HFF-Myc (cell line): ENCODE data around the gene CYP2E1.
"Not testable (repeated sequence)": the region's sequence is repeated elsewhere in the genome, so short reads cannot be mapped to it uniquely, and the experiment has no call there.

Experiments used
- DNase-seq: peaks from one replicate; pipeline ENCODE4 v3.0.0-alpha.2; 2011; ENCODE audit warnings: low read depth; ENCODE audit errors: extremely low read depth
- H3K4me3 ChIP-seq: replicated peaks from 2 replicates; pipeline ENCODE4 v1.5.1; 2011; ENCODE audit warnings: low read depth, mild to moderate bottlenecking, control low read depth, low read length
- TF ChIP-seq, protein P1 (sequence below): IDR thresholded peaks from 2 replicates; pipeline ENCODE4 v1.5.1; 2012; ENCODE audit warnings: mild to moderate bottlenecking, low read depth, low read length, control low read depth; ENCODE audit errors: missing control alignments

Gene CYP2E1

GRCh38 chr10:133559216-133559615 is 32.1 kb downstream of the CYP2E1 start:
- H3K4me3 ChIP-seq: no peak overlapping the region
- DNase-seq: no peak
- TF ChIP-seq, protein P1, sequence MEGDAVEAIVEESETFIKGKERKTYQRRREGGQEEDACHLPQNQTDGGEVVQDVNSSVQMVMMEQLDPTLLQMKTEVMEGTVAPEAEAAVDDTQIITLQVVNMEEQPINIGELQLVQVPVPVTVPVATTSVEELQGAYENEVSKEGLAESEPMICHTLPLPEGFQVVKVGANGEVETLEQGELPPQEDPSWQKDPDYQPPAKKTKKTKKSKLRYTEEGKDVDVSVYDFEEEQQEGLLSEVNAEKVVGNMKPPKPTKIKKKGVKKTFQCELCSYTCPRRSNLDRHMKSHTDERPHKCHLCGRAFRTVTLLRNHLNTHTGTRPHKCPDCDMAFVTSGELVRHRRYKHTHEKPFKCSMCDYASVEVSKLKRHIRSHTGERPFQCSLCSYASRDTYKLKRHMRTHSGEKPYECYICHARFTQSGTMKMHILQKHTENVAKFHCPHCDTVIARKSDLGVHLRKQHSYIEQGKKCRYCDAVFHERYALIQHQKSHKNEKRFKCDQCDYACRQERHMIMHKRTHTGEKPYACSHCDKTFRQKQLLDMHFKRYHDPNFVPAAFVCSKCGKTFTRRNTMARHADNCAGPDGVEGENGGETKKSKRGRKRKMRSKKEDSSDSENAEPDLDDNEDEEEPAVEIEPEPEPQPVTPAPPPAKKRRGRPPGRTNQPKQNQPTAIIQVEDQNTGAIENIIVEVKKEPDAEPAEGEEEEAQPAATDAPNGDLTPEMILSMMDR: no peak

DNA sequence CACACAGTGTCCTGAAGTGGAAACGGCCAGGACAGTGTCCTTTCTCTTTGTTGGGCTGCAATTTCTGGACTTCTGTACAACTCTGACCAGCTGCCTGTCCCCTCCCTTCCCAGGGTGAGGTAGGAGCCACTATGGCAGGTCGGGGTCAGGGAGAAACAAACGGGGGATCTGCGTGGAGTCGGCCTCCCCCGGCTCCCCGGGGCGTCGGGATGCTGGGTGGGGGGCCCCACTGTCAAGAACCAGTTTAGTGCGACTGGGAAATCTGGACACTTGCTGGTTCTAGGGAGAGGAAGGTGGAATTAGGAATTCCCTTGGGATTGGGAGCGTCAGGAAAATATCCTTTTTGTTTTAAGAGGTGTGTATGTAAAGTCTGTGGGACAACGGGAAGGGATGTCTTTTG is 37.7 kb downstream of the CYP2E1 start:
- no peak overlapping the region for H3K4me3 ChIP-seq
- TF ChIP-seq, protein P1: no peak
- no peak for DNase-seq

GRCh38 chr10:133565441-133566294 is 38.5 kb downstream of the CYP2E1 start, which contains the start of gene SYCE1:
TSS of gene SYCE1 (minus strand) at chr10:133565583. CDS start at chr10:133565529, 54 bp downstream.
- TF ChIP-seq, protein P1: no peak
- no peak within 1 kb of the TSS for H3K4me3 ChIP-seq
- DNase-seq: no peak

GRCh38 chr10:133567119-133567518 is 40.0 kb downstream of the CYP2E1 start:
- DNase-seq: no peak
- TF ChIP-seq, protein P1: no peak
- H3K4me3 ChIP-seq: no peak overlapping the region

- H3K4me3 ChIP-seq: no peak overlapping the region
- no peak for DNase-seq
- TF ChIP-seq, protein P1: no peak
Measured at GRCh38 chr10:133567609-133568286, 40.6 kb downstream of the CYP2E1 start.

DNA sequence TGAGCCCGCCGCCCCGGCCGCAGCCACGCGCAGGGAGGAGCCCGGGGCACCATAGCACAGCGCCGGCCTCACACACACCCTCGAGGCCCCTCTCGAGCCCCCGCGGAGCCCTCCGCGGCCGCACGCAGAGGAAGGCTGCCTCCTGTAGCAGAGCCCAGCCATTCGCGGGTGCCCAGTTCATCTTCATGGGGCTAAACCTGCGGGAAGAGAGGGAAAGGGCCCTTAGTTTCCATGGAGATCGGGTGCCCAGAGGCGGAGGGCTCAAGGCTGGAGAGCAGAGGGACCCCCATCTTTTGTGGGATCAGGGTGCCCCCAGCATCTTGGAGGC is 41.1 kb downstream of the CYP2E1 start:
- H3K4me3 ChIP-seq: no peak overlapping the region
- TF ChIP-seq, protein P1: no peak
- DNase-seq: no peak

GRCh38 chr10:133568831-133569527 is 41.8 kb downstream of the CYP2E1 start:
- not testable (repeated sequence) for DNase-seq

GRCh38 chr10:133569801-133570200 is 42.6 kb downstream of the CYP2E1 start:
- DNase-seq, H3K4me3 ChIP-seq: not testable (repeated sequence)

More at GRCh38 chr10:133568831-133569527, 41.8 kb downstream of the CYP2E1 start:
- not testable (repeated sequence) for H3K4me3 ChIP-seq

DNA sequence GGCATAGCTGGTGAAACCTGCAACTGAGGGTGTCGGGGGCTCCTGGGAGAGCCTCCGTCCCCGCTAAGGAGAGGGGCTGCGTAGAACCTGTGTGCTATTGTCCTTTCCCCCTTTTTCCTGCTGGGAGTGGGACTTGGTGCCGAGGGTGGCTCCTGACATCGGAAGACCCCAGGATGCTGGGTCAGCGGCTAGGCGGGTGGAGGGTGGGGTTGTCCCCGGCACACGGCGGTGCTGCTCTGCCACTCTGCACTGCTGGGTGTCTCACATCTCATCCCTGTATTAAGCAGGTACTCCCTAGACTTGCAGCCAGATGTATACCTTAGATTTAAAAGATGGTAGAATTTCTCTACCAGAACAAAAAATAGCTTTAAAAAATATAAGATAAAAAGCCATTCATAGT is 44.9 kb downstream of the CYP2E1 start:
- not testable (repeated sequence) for H3K4me3 ChIP-seq, DNase-seq

DNA sequence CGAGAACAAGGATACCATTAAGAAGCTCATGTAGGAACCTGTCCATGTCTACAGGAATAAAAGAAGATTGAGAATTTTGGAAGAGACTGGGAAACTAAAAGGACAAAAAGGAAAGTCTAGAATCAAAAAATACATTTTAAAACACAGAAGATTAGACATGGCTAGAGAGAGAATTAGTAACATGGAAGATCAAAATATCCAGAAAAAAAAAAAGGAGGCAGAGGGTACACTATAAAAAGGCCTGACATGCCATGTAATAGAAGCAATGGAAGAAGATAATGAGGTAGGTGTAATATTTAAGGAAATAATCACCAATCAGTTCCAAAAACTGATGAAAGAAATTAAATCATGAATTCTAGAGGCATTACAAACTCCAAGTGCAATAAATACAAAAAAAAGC is 46.3 kb downstream of the CYP2E1 start:
- H3K4me3 ChIP-seq, DNase-seq: not testable (repeated sequence)
